PC-9 (cell line): ENCODE data around the gene NADSYN1.

Source experiments
- EZH2 ChIP-seq: fragments of 200-600 bp; sonication (generic); IDR thresholded peaks from 2 replicates; pipeline ENCODE4 v1.8.0; 2017; ENCODE audit warnings: antibody characterized with exemption, low read depth
- TF ChIP-seq, protein P1 (sequence below): fragments of 200-600 bp; sonication (generic); conservative IDR thresholded peaks from 2 replicates; pipeline ENCODE4 v1.6.1; 2017; ENCODE audit warnings: mixed run types, antibody characterized with exemption, mild to moderate bottlenecking, moderate library complexity

DNA sequence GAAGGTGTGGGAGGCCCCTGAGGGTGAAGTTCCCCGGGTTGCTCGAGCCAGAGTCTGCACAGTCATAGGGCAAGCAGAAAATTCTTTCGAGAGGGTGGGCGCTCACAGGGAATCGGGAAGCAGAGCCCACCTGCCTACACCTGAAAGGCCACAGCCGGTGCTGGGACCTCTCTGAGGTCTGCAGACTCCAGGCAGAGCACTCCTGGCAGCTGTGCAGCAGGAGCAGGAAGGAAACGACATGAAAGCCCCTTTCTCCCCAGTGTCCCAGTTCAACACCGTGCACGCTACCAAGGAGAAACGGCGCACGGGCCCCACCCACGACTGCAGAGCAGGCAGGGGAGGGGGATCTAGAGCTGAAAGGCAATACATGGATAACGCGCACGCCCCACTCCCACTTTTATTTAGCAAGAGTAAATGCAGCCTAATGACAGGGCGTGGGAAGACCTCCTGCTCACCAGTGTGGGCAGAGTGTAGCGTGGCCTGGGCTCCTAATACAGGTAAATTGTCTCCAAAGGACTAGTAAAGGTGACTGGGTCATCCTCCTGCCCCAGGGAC, 18.4 kb upstream of the NADSYN1 start:
- TF ChIP-seq, protein P1, sequence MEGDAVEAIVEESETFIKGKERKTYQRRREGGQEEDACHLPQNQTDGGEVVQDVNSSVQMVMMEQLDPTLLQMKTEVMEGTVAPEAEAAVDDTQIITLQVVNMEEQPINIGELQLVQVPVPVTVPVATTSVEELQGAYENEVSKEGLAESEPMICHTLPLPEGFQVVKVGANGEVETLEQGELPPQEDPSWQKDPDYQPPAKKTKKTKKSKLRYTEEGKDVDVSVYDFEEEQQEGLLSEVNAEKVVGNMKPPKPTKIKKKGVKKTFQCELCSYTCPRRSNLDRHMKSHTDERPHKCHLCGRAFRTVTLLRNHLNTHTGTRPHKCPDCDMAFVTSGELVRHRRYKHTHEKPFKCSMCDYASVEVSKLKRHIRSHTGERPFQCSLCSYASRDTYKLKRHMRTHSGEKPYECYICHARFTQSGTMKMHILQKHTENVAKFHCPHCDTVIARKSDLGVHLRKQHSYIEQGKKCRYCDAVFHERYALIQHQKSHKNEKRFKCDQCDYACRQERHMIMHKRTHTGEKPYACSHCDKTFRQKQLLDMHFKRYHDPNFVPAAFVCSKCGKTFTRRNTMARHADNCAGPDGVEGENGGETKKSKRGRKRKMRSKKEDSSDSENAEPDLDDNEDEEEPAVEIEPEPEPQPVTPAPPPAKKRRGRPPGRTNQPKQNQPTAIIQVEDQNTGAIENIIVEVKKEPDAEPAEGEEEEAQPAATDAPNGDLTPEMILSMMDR = no peak
- TF ChIP-seq EZH2 = no peak
